Esophagus muscularis mucosa (tissue), 4 donors: ENCODE measurements around the gene EXOC7. TPM values are rescaled to one million over a fixed set of nuclear protein-coding genes. Genes with fewer than 3 reads are reported as not detected.

Experiments used
- DNase-seq: peaks from one replicate; pipeline ENCODE4 v3.0.0-alpha.2; 2017; ENCODE audit errors: extremely low spot score
- H3K27ac ChIP-seq, 4 donors: fragments of 200-600 bp; sonication (generic); replicated peaks in 1 of 4; 1 replicate in 3 of 4; 2 replicates in 1 of 4; pipeline ENCODE4 v1.5.1; 2016 to 2019; ENCODE audit warnings: mild to moderate bottlenecking in 1 of 4
- H3K27me3 ChIP-seq, 4 donors: fragments of 200-600 bp; sonication (generic); one replicate each; pipeline versions ENCODE4 v1.5.1 to v1.6.0; 2016 to 2019
- H3K36me3 ChIP-seq, 4 donors: fragments of 200-600 bp; sonication (generic); one replicate each; pipeline ENCODE4 v1.5.1; 2016 to 2019
- H3K4me1 ChIP-seq, 4 donors: fragments of 200-600 bp; sonication (generic); one replicate each; pipeline ENCODE4 v1.5.1; 2016 to 2019
- H3K4me3 ChIP-seq, 4 donors: fragments of 200-600 bp; sonication (generic); 1 replicate in 2 of 4; 2 replicates in 2 of 4; pipeline ENCODE4 v1.5.1; 2016 to 2019; ENCODE audit warnings: mild to moderate bottlenecking in 4 of 4, moderate library complexity in 1 of 4
- H3K9me3 ChIP-seq, 4 donors: fragments of 200-600 bp; sonication (generic); 1 replicate in 3 of 4; 2 replicates in 1 of 4; pipeline ENCODE4 v1.5.1; 2016 to 2019
- EP300 ChIP-seq: sonication (generic); formaldehyde crosslinking; IDR thresholded peaks from one replicate; pipeline ENCODE4 v1.6.1; 2017; ENCODE audit warnings: antibody characterized with exemption
- POLR2A ChIP-seq: fragments of 450-650 bp; IDR thresholded peaks from one replicate; pipeline ENCODE4 v1.6.1; 2017; ENCODE audit warnings: antibody characterized with exemption, moderate library complexity, mild to moderate bottlenecking, low read depth
- POLR2AphosphoS5 ChIP-seq, 2 donors: sonication (generic); formaldehyde crosslinking; IDR thresholded peaks; one replicate each; pipeline ENCODE4 v1.6.1; 2017; ENCODE audit warnings: antibody characterized with exemption in 2 of 2
- WGBS: methylation state at CpG from one replicate; pipeline ENCODE4 v1.1.5; 2018; 5-methylcytosine and 5-hydroxymethylcytosine counted together
- intact Hi-C: fragments of 100-400 bp; cut with DNase I; formaldehyde crosslinking; loops from one replicate; pipeline ENCODE4 v1.15.1; 2023
- total RNA-seq, 4 donors: library from RNA; depleted of rRNA; stranded (reverse); fragments of >200 nt; gene quantifications; one replicate each; pipeline versions ENCODE4 v1.1.0 to v1.2.1, GENCODE V29; 2016
- TF ChIP-seq, protein P1 (sequence below), 3 experiments: fragments of 200-600 bp in 2 of 3; fragments of 450-650 bp in 1 of 3; sonication (generic) in 2 of 3; IDR thresholded peaks; one replicate each; pipeline ENCODE4 v1.5.1; 2017 to 2019; ENCODE audit warnings: antibody characterized with exemption in 3 of 3, mild to moderate bottlenecking in 2 of 3, moderate library complexity in 1 of 3

Gene EXOC7
- total RNA-seq, 4 donors from 2014 or later, result 65.2 to 94.4 (median 77.1) TPM

DNA sequence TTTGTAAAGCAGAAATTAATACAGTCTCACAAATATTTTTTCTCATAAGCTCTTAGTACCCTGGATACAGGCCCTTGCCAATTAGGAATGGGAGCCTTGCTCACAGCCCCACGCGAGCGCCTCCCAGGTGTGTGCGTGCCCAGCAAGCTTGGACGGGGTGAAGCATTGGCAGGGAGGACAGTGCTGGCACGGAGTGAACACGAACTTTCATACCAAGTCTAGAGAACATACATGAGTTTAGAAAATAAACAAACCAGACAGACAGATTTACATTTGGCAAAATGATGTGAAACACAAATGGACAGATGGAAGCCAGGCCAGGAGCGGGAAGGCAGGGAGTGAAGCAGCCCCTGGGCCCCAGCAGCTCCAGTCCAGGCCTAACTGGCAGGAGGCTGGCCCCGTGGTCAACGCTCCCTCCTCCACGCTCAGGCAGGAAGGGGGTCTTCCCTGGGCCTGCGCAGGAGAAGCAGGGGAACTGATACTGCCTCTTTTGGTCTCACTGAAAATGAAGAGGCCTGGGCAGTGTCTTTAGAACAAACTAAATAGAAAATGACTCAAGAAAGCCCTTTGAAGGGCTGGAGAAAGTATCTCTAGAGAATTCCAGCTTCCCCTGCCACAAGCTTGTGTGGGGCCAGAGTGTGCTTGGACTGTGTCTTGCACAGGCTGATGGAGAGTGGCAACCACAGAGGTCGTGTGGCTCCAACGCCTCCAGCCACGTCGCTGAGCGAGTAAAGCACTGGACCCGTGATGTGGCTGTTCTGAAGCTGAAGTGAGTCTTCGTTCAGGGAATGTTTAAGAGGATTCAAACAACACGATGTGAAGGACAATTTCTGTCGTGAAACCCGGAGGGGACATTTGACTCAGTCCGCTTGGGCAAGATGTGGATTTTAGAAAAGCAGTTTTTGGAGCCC, 47.4 kb upstream of the EXOC7 start:
- Histone ChIP-seq H3K27me3 (no peaks in the 10 kb centered on the region), H3K4me3 (no peak overlapping the region), H3K9me3 (no peaks in the 10 kb centered on the region), H3K27ac (peak overlapping the region; percentile 45 to 68 (median 57)), H3K4me1 (peaks cover 4 to 34% (median 17%) of the 10 kb centered on the region in 4 donors), H3K36me3 (peaks cover 0 to 3% (median 0%) of the 10 kb centered on the region in 4 donors)
- no peak for DNase-seq
- intact Hi-C loops, result no loop called here
- TF ChIP-seq POLR2A, result no peak
- no peak for TF ChIP-seq EP300
- TF ChIP-seq, protein P1, sequence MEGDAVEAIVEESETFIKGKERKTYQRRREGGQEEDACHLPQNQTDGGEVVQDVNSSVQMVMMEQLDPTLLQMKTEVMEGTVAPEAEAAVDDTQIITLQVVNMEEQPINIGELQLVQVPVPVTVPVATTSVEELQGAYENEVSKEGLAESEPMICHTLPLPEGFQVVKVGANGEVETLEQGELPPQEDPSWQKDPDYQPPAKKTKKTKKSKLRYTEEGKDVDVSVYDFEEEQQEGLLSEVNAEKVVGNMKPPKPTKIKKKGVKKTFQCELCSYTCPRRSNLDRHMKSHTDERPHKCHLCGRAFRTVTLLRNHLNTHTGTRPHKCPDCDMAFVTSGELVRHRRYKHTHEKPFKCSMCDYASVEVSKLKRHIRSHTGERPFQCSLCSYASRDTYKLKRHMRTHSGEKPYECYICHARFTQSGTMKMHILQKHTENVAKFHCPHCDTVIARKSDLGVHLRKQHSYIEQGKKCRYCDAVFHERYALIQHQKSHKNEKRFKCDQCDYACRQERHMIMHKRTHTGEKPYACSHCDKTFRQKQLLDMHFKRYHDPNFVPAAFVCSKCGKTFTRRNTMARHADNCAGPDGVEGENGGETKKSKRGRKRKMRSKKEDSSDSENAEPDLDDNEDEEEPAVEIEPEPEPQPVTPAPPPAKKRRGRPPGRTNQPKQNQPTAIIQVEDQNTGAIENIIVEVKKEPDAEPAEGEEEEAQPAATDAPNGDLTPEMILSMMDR (IDR thresholded peaks at IDR 0.05), result no peak
- no peak for TF ChIP-seq POLR2AphosphoS5 (IDR thresholded peaks at IDR 0.05)
- WGBS, result 75% methylated on average over 23 of the region's 23 CpGs

DNA sequence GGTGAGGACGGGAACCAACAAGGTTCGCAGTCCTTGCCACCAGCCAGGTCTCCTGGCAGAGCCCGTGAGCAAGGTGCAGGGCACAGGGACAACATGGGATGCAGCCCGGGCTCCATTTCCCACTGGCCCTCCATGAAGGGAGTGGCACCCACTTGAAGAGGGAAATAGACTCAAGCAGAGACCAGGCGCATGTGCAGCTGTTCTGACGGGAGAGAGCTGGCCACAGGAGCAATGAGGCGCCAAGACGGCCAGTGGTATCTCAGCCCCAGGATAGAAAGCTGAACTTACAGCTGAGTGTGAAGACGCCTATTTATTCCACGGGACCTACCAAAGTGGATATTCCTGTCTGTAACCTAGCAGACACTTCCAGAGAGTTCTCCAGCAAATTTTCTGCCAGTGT, 45.6 kb upstream of the EXOC7 start:
- H3K9me3 ChIP-seq, result no peaks in the 10 kb centered on the region
- peaks cover 0 to 3% (median 0%) of the 10 kb centered on the region in 4 donors for H3K36me3 ChIP-seq
- H3K27me3 ChIP-seq, result no peaks in the 10 kb centered on the region
- TF ChIP-seq EP300, result no peak
- no peak for TF ChIP-seq POLR2AphosphoS5 (IDR thresholded peaks at IDR 0.05)
- TF ChIP-seq, protein P1 (IDR thresholded peaks at IDR 0.05), result no peak
- TF ChIP-seq POLR2A, result no peak
- WGBS, result 91% methylated on average over 9 of the region's 10 CpGs
- DNase-seq, result no peak
- peaks cover 10 to 34% (median 21%) of the 10 kb centered on the region in 4 donors for H3K4me1 ChIP-seq
- H3K4me3 ChIP-seq, result no peak overlapping the region
- H3K27ac ChIP-seq, result no peak overlapping the region
- intact Hi-C loops, result no loop called here

DNA sequence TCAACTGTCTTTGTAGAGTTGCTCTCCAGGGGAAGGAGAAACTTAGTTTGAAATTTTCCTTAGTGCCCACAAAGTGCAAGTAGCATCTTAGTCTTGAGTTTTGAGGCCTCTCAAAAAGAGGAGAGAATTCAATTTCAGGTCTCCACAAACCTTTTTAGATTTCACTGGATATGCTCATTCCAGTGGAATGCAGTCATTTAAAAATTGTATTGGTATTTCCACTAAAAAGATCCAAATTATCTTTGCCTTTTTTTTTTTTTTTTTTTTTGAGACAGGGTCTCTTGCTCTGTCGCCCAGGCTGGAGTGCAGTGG, 44.4 kb upstream of the EXOC7 start:
- no peak for DNase-seq
- intact Hi-C loops, result no loop called here
- Histone ChIP-seq H3K4me3 (no peak overlapping the region), H3K27ac (no peak overlapping the region), H3K27me3 (no peaks in the 10 kb centered on the region), H3K9me3 (no peaks in the 10 kb centered on the region), H3K36me3 (peaks cover 0 to 3% (median 0%) of the 10 kb centered on the region in 4 donors), H3K4me1 (peaks cover 10 to 23% (median 21%) of the 10 kb centered on the region in 4 donors)
- WGBS, result 100% methylated on average over 1 of the region's 1 CpG
- TF ChIP-seq POLR2A, result no peak
- no peak for TF ChIP-seq EP300
- TF ChIP-seq, protein P1 (IDR thresholded peaks at IDR 0.05), result peak in 1 of 3 experiments; percentile 2
- TF ChIP-seq POLR2AphosphoS5 (IDR thresholded peaks at IDR 0.05), result no peak

DNA sequence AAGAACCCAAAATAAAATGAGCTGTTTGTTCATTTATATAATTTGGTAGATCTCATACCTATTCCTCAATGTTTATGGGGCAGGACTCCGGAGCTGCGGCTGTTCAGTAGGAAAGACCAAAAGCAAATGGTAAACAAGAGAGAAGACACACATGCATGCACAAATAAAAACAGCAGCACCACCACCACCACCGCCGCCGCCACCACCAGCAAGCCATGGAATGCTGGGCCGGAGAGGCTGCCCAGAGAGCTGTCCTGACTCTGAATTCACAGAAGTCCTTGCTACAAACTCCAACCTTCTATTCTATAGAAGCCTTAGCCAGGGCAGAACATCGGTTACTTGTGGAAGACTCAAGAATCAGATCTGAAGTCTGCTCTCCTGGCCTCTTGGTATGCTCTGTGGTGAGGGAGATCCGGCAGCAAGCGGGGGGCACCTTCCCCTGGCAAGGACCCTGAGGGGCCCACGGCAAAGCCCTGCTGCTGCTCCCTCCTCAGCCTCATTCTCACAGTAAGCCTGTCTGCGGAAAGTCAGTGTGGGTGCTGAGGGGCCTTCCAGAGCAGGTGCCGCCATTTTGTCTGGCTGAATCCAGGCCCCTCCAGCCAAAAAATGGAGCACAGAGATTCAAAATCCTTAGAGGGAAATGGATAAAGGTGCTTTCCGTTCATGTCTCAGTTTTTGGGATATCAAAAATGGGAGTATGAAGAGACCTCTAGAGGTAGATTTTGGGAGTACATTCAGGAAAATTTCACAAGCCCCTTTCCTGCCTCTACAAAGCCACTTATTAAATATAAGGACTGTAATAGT, 43.8 kb upstream of the EXOC7 start:
- no peak for DNase-seq
- no peaks in the 10 kb centered on the region for H3K9me3 ChIP-seq
- peaks cover 0 to 3% (median 0%) of the 10 kb centered on the region in 4 donors for H3K36me3 ChIP-seq
- no peak for TF ChIP-seq POLR2A
- TF ChIP-seq, protein P1 (IDR thresholded peaks at IDR 0.05), result peak; percentile 48 to 66 (median 48)
- TF ChIP-seq POLR2AphosphoS5 (IDR thresholded peaks at IDR 0.05), result no peak
- no peak for TF ChIP-seq EP300
- H3K27me3 ChIP-seq, result no peaks in the 10 kb centered on the region
- peaks cover 10 to 23% (median 21%) of the 10 kb centered on the region in 4 donors for H3K4me1 ChIP-seq
- no peak overlapping the region for H3K27ac ChIP-seq
- no peak overlapping the region for H3K4me3 ChIP-seq
- WGBS, result 83% methylated on average over 11 of the region's 13 CpGs
- intact Hi-C loops, result no loop called here
